NOMO-1 treated with dmso at 0.1 percent for 144 hours (cell line): Measurements from ENCODE around the gene IQCM.

Source experiments
- DNase-seq: peaks from one replicate; lab custom pipeline; 2025; ENCODE audit not compliant: unreplicated experiment; lab: John Stamatoyannopoulos, UW

The IQCM gene

GRCh38 chr4:149321438-149321837 is 494.2 kb downstream of the IQCM start:
- DNase-seq: no peak

GRCh38 chr4:149311076-149311475 is 504.6 kb downstream of the IQCM start:
- no peak for DNase-seq

DNA sequence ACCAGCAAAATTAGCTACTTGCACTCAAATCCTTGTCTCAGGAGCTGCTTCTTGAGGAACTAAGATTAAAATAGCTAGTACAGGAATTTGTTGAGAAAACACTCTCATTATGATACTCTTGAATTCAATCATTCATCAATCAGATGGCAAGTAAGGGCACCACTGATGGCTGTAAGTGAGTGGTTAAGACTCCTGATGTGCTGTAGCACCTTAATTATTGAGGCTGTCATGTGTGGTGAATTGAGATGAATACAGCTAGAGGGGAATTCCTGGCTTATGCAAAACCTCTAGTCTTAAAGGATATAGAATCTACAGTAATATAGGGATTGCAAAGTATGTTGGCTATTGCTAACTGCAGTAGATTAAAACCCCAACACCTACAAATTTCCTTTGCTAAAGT is 509.1 kb downstream of the IQCM start:
- no peak for DNase-seq
